Adrenal gland (tissue), 5 donors: ENCODE data around the gene FBRSL1.

Experiments used
- CTCF ChIP-seq, 6 experiments: fragments of 450-650 bp in 4 of 6; fragments of 200-600 bp in 2 of 6; sonication (generic) in 1 of 6; IDR thresholded peaks; 1 replicate in 5 of 6; 2 replicates in 1 of 6; pipeline versions ENCODE4 v1.5.1 to v1.8.0; 2016 to 2021; ENCODE audit warnings: antibody characterized with exemption in 6 of 6, mild to moderate bottlenecking in 2 of 6, moderate library complexity in 1 of 6
- POLR2A ChIP-seq, 2 donors: fragments of 450-650 bp; IDR thresholded peaks; one replicate each; pipeline ENCODE4 v1.6.1; 2017; ENCODE audit warnings: antibody characterized with exemption in 2 of 2, mild to moderate bottlenecking in 2 of 2, moderate library complexity in 1 of 2
- donor health status: DM: no; HTN: no; CAD: no.

- TF ChIP-seq CTCF (IDR thresholded peaks at IDR 0.05), result no peak
- TF ChIP-seq POLR2A (IDR thresholded peaks at IDR 0.05), result no peak
Measured at GRCh38 chr12:132458846-132459641, 30.9 kb upstream of the FBRSL1 start.
